ENCODE measurements around the gene CDCA7.
"Not testable (repeated sequence)": the region's sequence is repeated elsewhere in the genome, so short reads cannot be mapped to it uniquely, and the experiment has no call there.

The CDCA7 gene

GRCh38 chr2:173354582-173355131, at the start of gene CDCA7:
Gene CDCA7 (plus strand): TSS chr2:173354872. CDS start chr2:173354964, 92 bp downstream.
- H3K9me3 Mint-ChIP-seq: no peaks in the 10 kb centered on the region
- intact Hi-C loops (cut with micrococcal nuclease): no loop called here
- peaks cover 13% of the 10 kb centered on the region for H3K4me1 Mint-ChIP-seq (ENCODE audit: low read depth)
- peaks cover 19% of the 10 kb centered on the region for H3K27me3 Mint-ChIP-seq
- peak within 1 kb of the TSS; percentile 86 for H3K4me3 Mint-ChIP-seq
- H3K36me3 Mint-ChIP-seq (ENCODE audit: low read depth): no peaks in the 10 kb centered on the region
- peak within 1 kb of the TSS; percentile 79 for H3K27ac Mint-ChIP-seq

GRCh38 chr2:173305303-173305702, 49.4 kb upstream of the CDCA7 start:
- H3K27me3 Mint-ChIP-seq: no peaks in the 10 kb centered on the region
- no peaks in the 10 kb centered on the region for H3K36me3 Mint-ChIP-seq (ENCODE audit: low read depth)
- no peak overlapping the region for H3K27ac Mint-ChIP-seq
- intact Hi-C loops (cut with micrococcal nuclease): no loop called here
- H3K4me1 Mint-ChIP-seq (ENCODE audit: low read depth): no peaks in the 10 kb centered on the region
- no peak overlapping the region for H3K4me3 Mint-ChIP-seq
- peaks cover 28% of the 10 kb centered on the region for H3K9me3 Mint-ChIP-seq

- intact Hi-C loops (cut with micrococcal nuclease): no loop called here
- no peak overlapping the region for H3K4me3 Mint-ChIP-seq
Measured at GRCh38 chr2:173307293-173307692, 47.4 kb upstream of the CDCA7 start.

GRCh38 chr2:173309370-173309769, 45.3 kb upstream of the CDCA7 start:
- not testable (repeated sequence) for H3K4me3 Mint-ChIP-seq
- H3K9me3 Mint-ChIP-seq: peaks cover 16% of the 10 kb centered on the region

More at GRCh38 chr2:173307293-173307692, 47.4 kb upstream of the CDCA7 start:
- no peaks in the 10 kb centered on the region for H3K27me3 Mint-ChIP-seq
- H3K36me3 Mint-ChIP-seq (ENCODE audit: low read depth): no peaks in the 10 kb centered on the region
- no peaks in the 10 kb centered on the region for H3K4me1 Mint-ChIP-seq (ENCODE audit: low read depth)
- no peak overlapping the region for H3K27ac Mint-ChIP-seq
- H3K9me3 Mint-ChIP-seq: peaks cover 16% of the 10 kb centered on the region

GRCh38 chr2:173311844-173312606, 42.6 kb upstream of the CDCA7 start:
- H3K36me3 Mint-ChIP-seq (ENCODE audit: low read depth): no peaks in the 10 kb centered on the region
- H3K4me1 Mint-ChIP-seq (ENCODE audit: low read depth): no peaks in the 10 kb centered on the region
- H3K27ac Mint-ChIP-seq: no peak overlapping the region
- intact Hi-C loops (cut with micrococcal nuclease): no loop called here
- H3K4me3 Mint-ChIP-seq: no peak overlapping the region
- peaks cover 2% of the 10 kb centered on the region for H3K27me3 Mint-ChIP-seq
- H3K9me3 Mint-ChIP-seq: peaks cover 16% of the 10 kb centered on the region

More at GRCh38 chr2:173309370-173309769, 45.3 kb upstream of the CDCA7 start:
- intact Hi-C loops (cut with micrococcal nuclease); H3K4me1 Mint-ChIP-seq (ENCODE audit: low read depth); H3K27me3 Mint-ChIP-seq; H3K36me3 Mint-ChIP-seq (ENCODE audit: low read depth); H3K27ac Mint-ChIP-seq: not testable (repeated sequence)

- intact Hi-C loops (cut with micrococcal nuclease): no loop called here
- Mint-ChIP-seq H3K27me3 (peaks cover 5% of the 10 kb centered on the region), H3K4me1 (ENCODE audit: low read depth) (no peaks in the 10 kb centered on the region), H3K4me3 (no peak overlapping the region), H3K9me3 (peaks cover 12% of the 10 kb centered on the region), H3K36me3 (ENCODE audit: low read depth) (no peaks in the 10 kb centered on the region), H3K27ac (no peak overlapping the region)
Measured at GRCh38 chr2:173323371-173323770, 31.3 kb upstream of the CDCA7 start.

- no peaks in the 10 kb centered on the region for H3K36me3 Mint-ChIP-seq (ENCODE audit: low read depth)
- no peaks in the 10 kb centered on the region for H3K4me1 Mint-ChIP-seq (ENCODE audit: low read depth)
- H3K4me3 Mint-ChIP-seq: no peak overlapping the region
- H3K27ac Mint-ChIP-seq: no peak overlapping the region
- H3K27me3 Mint-ChIP-seq: peaks cover 5% of the 10 kb centered on the region
- peaks cover 40% of the 10 kb centered on the region for H3K9me3 Mint-ChIP-seq
- intact Hi-C loops (cut with micrococcal nuclease): no loop called here
Measured at GRCh38 chr2:173326806-173327205, 27.9 kb upstream of the CDCA7 start.

GRCh38 chr2:173327421-173327820, 27.3 kb upstream of the CDCA7 start:
- no peak overlapping the region for H3K27ac Mint-ChIP-seq
- H3K36me3 Mint-ChIP-seq (ENCODE audit: low read depth): no peaks in the 10 kb centered on the region
- H3K27me3 Mint-ChIP-seq: peaks cover 5% of the 10 kb centered on the region
- intact Hi-C loops (cut with micrococcal nuclease): no loop called here
- peaks cover 44% of the 10 kb centered on the region for H3K9me3 Mint-ChIP-seq
- H3K4me3 Mint-ChIP-seq: no peak overlapping the region
- H3K4me1 Mint-ChIP-seq (ENCODE audit: low read depth): no peaks in the 10 kb centered on the region

GRCh38 chr2:173333003-173333402, 21.7 kb upstream of the CDCA7 start:
- H3K36me3 Mint-ChIP-seq (ENCODE audit: low read depth); H3K4me1 Mint-ChIP-seq (ENCODE audit: low read depth); intact Hi-C loops (cut with micrococcal nuclease); H3K4me3 Mint-ChIP-seq; H3K27me3 Mint-ChIP-seq; H3K27ac Mint-ChIP-seq: not testable (repeated sequence)
- H3K9me3 Mint-ChIP-seq: peaks cover 55% of the 10 kb centered on the region

- H3K36me3 Mint-ChIP-seq (ENCODE audit: low read depth): no peaks in the 10 kb centered on the region
- H3K4me1 Mint-ChIP-seq (ENCODE audit: low read depth): no peaks in the 10 kb centered on the region
- H3K27me3 Mint-ChIP-seq: no peaks in the 10 kb centered on the region
- H3K4me3 Mint-ChIP-seq: no peak overlapping the region
- H3K9me3 Mint-ChIP-seq: peaks cover 3% of the 10 kb centered on the region
- intact Hi-C loops (cut with micrococcal nuclease): no loop called here
- no peak overlapping the region for H3K27ac Mint-ChIP-seq
Measured at GRCh38 chr2:173339807-173340206, 14.9 kb upstream of the CDCA7 start.

GRCh38 chr2:173343921-173344320, 10.8 kb upstream of the CDCA7 start:
- intact Hi-C loops (cut with micrococcal nuclease): no loop called here
- no peak overlapping the region for H3K27ac Mint-ChIP-seq
- no peaks in the 10 kb centered on the region for H3K4me1 Mint-ChIP-seq (ENCODE audit: low read depth)

GRCh38 chr2:173346035-173346434, 8.6 kb upstream of the CDCA7 start:
- Mint-ChIP-seq H3K27me3 (no peaks in the 10 kb centered on the region), H3K9me3 (peaks cover 13% of the 10 kb centered on the region), H3K27ac (no peak overlapping the region), H3K4me3 (no peak overlapping the region), H3K4me1 (ENCODE audit: low read depth) (no peaks in the 10 kb centered on the region), H3K36me3 (ENCODE audit: low read depth) (peaks cover 5% of the 10 kb centered on the region)
- intact Hi-C loops (cut with micrococcal nuclease): no loop called here

More at GRCh38 chr2:173343921-173344320, 10.8 kb upstream of the CDCA7 start:
- peaks cover 5% of the 10 kb centered on the region for H3K36me3 Mint-ChIP-seq (ENCODE audit: low read depth)
- H3K27me3 Mint-ChIP-seq: no peaks in the 10 kb centered on the region
- H3K4me3 Mint-ChIP-seq: no peak overlapping the region
- H3K9me3 Mint-ChIP-seq: peaks cover 13% of the 10 kb centered on the region

- Mint-ChIP-seq H3K36me3 (ENCODE audit: low read depth) (peaks cover 5% of the 10 kb centered on the region), H3K27ac (no peak overlapping the region), H3K4me3 (no peak overlapping the region), H3K27me3 (peaks cover 3% of the 10 kb centered on the region), H3K9me3 (peaks cover 13% of the 10 kb centered on the region), H3K4me1 (ENCODE audit: low read depth) (no peaks in the 10 kb centered on the region)
- intact Hi-C loops (cut with micrococcal nuclease): no loop called here
Measured at GRCh38 chr2:173347305-173348168, 7.1 kb upstream of the CDCA7 start.

GRCh38 chr2:173349287-173349686, 5.4 kb upstream of the CDCA7 start:
- Mint-ChIP-seq H3K9me3 (peaks cover 13% of the 10 kb centered on the region), H3K27ac (no peak overlapping the region), H3K4me1 (ENCODE audit: low read depth) (peaks cover 2% of the 10 kb centered on the region), H3K4me3 (no peak overlapping the region), H3K36me3 (ENCODE audit: low read depth) (peaks cover 5% of the 10 kb centered on the region), H3K27me3 (peaks cover 13% of the 10 kb centered on the region)
- intact Hi-C loops (cut with micrococcal nuclease): no loop called here
